ENCODE results near the gene RPS18. TPM values are rescaled to one million over a fixed set of nuclear protein-coding genes. Genes with fewer than 3 reads are reported as not detected.

The RPS18 gene
- total and polyA plus RNA-seq, 2 donors (not counting 1 experiment from before 2014, with no cell fraction given), result 4,034 to 4,995 TPM

DNA sequence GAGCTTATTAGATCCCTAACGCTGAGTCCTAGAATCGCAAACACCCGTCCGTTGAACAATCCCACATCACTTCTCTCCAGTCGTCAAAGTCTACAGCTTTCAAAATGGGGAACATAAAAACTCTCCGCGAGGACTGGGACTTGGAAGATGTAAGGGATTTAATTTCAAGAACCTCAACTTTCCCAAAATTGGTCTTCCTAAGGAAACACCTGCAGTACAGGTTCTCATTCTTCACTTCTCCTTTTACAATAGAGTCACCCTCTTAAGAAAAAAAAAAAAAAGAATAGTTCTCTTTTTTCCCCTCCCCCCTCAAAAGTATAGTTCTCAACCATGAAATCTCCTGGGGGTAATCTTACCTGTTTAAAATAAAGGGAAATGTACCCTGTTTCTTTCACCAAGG is 52.2 kb downstream of the RPS18 start:
- TF ChIP-seq EZH2 (IDR thresholded peaks at IDR 0.05; ENCODE audit: low read length, missing control alignments), result no peak
- TF ChIP-seq, protein P1, sequence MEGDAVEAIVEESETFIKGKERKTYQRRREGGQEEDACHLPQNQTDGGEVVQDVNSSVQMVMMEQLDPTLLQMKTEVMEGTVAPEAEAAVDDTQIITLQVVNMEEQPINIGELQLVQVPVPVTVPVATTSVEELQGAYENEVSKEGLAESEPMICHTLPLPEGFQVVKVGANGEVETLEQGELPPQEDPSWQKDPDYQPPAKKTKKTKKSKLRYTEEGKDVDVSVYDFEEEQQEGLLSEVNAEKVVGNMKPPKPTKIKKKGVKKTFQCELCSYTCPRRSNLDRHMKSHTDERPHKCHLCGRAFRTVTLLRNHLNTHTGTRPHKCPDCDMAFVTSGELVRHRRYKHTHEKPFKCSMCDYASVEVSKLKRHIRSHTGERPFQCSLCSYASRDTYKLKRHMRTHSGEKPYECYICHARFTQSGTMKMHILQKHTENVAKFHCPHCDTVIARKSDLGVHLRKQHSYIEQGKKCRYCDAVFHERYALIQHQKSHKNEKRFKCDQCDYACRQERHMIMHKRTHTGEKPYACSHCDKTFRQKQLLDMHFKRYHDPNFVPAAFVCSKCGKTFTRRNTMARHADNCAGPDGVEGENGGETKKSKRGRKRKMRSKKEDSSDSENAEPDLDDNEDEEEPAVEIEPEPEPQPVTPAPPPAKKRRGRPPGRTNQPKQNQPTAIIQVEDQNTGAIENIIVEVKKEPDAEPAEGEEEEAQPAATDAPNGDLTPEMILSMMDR (conservative IDR thresholded peaks at IDR 0.05 in 1 of 2, IDR thresholded peaks at IDR 0.05 in 1 of 2; ENCODE audit: low read depth in 1 of 2, low read length in 2 of 2), result no peak
- Histone ChIP-seq H3K9me3 (ENCODE audit: control insufficient read depth, insufficient read depth, low read depth, low read length) (no peaks in the 10 kb centered on the region), H4K20me1 (ENCODE audit: control insufficient read depth, extremely low read depth, insufficient read depth, low read length) (no peaks in the 10 kb centered on the region), H3K27me3 (ENCODE audit: control insufficient read depth, insufficient read depth, low read length) (no peaks in the 10 kb centered on the region), H3K4me1 (ENCODE audit: control insufficient read depth, extremely low read depth, insufficient read depth, low read length) (peaks cover 28% of the 10 kb centered on the region), H3K4me2 (ENCODE audit: extremely low read depth, insufficient read depth, low read length) (peak overlapping the region; percentile 96), H3K79me2 (ENCODE audit: control insufficient read depth, insufficient read depth, low read length) (peaks cover 34% of the 10 kb centered on the region), H3K36me3 (ENCODE audit: control insufficient read depth, insufficient read depth, low read length) (peaks cover 4% of the 10 kb centered on the region), H3K27ac (ENCODE audit: insufficient read depth, low read length) (no peak overlapping the region), H2AFZ (ENCODE audit: low read length) (peak overlapping the region; percentile 95), H3K9ac (ENCODE audit: insufficient read depth, low read length) (no peak overlapping the region), H3K4me3 (replicated peaks in 1 of 4; ENCODE audit: control extremely low read depth in 1 of 4, insufficient read depth in 1 of 4, low read depth in 3 of 4, low read length in 4 of 4) (peak overlapping the region in 3 of 4 experiments; percentile 83 to 95 (median 90))
- DNase-seq (ENCODE audit: low read depth in 2 of 2), result no peak

Other genes starting within 250 kb of the RPS18 start
- gene HLA-DPA1, start 198.4 kb upstream of the RPS18 start, total RNA-seq, result 1.0 and 1.5 TPM in 2 replicates
- gene HLA-DPA1, start 198.4 kb upstream of the RPS18 start, polyA plus RNA-seq, result 3.3 and 9.1 TPM in 2 replicates
- 1.3 and 5.4 TPM in 2 replicates for gene HLA-DPB1, start 196.1 kb upstream of the RPS18 start, total RNA-seq
- gene HLA-DPB1, start 196.1 kb upstream of the RPS18 start, polyA plus RNA-seq, result 11.0 and 11.5 TPM in 2 replicates
- gene COL11A2, start 79.6 kb upstream of the RPS18 start, total RNA-seq, result 0.17 and 0.26 TPM in 2 replicates
- gene COL11A2, start 79.6 kb upstream of the RPS18 start, polyA plus RNA-seq, result 0.06 and 0.17 TPM in 2 replicates
- gene RXRB, start 71.4 kb upstream of the RPS18 start, total RNA-seq, result 20.0 and 25.9 TPM in 2 replicates
- 33.1 and 34.0 TPM in 2 replicates for gene RXRB, start 71.4 kb upstream of the RPS18 start, polyA plus RNA-seq
- 89.9 and 112 TPM in 2 replicates for gene SLC39A7, start 71.2 kb upstream of the RPS18 start, total RNA-seq
- 121 and 160 TPM in 2 replicates for gene SLC39A7, start 71.2 kb upstream of the RPS18 start, polyA plus RNA-seq
- 11.0 and 11.4 TPM in 2 replicates for gene HSD17B8, start 67.4 kb upstream of the RPS18 start, total RNA-seq
- gene HSD17B8, start 67.4 kb upstream of the RPS18 start, polyA plus RNA-seq, result 4.9 and 5.9 TPM in 2 replicates
- gene RING1, start 63.6 kb upstream of the RPS18 start, total RNA-seq, result 30.6 and 33.1 TPM in 2 replicates
- gene RING1, start 63.6 kb upstream of the RPS18 start, polyA plus RNA-seq, result 24.7 and 27.3 TPM in 2 replicates
- gene VPS52, start 199 bp upstream of the RPS18 start, total RNA-seq, result 33.4 and 44.9 TPM in 2 replicates
- 53.2 and 75.6 TPM in 2 replicates for gene VPS52, start 199 bp upstream of the RPS18 start, polyA plus RNA-seq
- gene B3GALT4, start 5.0 kb downstream of the RPS18 start, total RNA-seq, result 5.1 and 11.1 TPM in 2 replicates
- 1.6 and 2.3 TPM in 2 replicates for gene B3GALT4, start 5.0 kb downstream of the RPS18 start, polyA plus RNA-seq
- gene WDR46, start 17.2 kb downstream of the RPS18 start, total RNA-seq, result 55.2 and 67.3 TPM in 2 replicates
- gene WDR46, start 17.2 kb downstream of the RPS18 start, polyA plus RNA-seq, result 31.1 and 45.0 TPM in 2 replicates
- 39.8 and 43.1 TPM in 2 replicates for gene PFDN6, start 17.5 kb downstream of the RPS18 start, total RNA-seq
- gene PFDN6, start 17.5 kb downstream of the RPS18 start, polyA plus RNA-seq, result 46.7 and 50.5 TPM in 2 replicates
- 22.1 and 22.8 TPM in 2 replicates for gene RGL2, start 26.9 kb downstream of the RPS18 start, total RNA-seq
- 17.4 and 20.5 TPM in 2 replicates for gene RGL2, start 26.9 kb downstream of the RPS18 start, polyA plus RNA-seq
- 38.8 and 56.0 TPM in 2 replicates for gene TAPBP, start 42.0 kb downstream of the RPS18 start, total RNA-seq
- 50.3 and 55.4 TPM in 2 replicates for gene TAPBP, start 42.0 kb downstream of the RPS18 start, polyA plus RNA-seq
- gene ZBTB22, start 45.7 kb downstream of the RPS18 start, total RNA-seq, result 23.6 and 31.2 TPM in 2 replicates
- 8.0 and 8.9 TPM in 2 replicates for gene ZBTB22, start 45.7 kb downstream of the RPS18 start, polyA plus RNA-seq
- 32.4 and 66.4 TPM in 2 replicates for gene DAXX, start 50.9 kb downstream of the RPS18 start, total RNA-seq
- gene DAXX, start 50.9 kb downstream of the RPS18 start, polyA plus RNA-seq, result 32.4 and 58.4 TPM in 2 replicates
- gene KIFC1, start 119.7 kb downstream of the RPS18 start, total RNA-seq, result 0.51 and 5.3 TPM in 2 replicates
- 8.0 and 36.6 TPM in 2 replicates for gene KIFC1, start 119.7 kb downstream of the RPS18 start, polyA plus RNA-seq
- gene PHF1, start 138.9 kb downstream of the RPS18 start, total RNA-seq, result 24.4 and 28.9 TPM in 2 replicates
- 29.6 and 32.9 TPM in 2 replicates for gene PHF1, start 138.9 kb downstream of the RPS18 start, polyA plus RNA-seq
- 105 and 127 TPM in 2 replicates for gene CUTA, start 146.0 kb downstream of the RPS18 start, total RNA-seq
- 264 and 347 TPM in 2 replicates for gene CUTA, start 146.0 kb downstream of the RPS18 start, polyA plus RNA-seq
- 4.6 and 7.3 TPM in 2 replicates for gene SYNGAP1, start 148.0 kb downstream of the RPS18 start, total RNA-seq
- gene SYNGAP1, start 148.0 kb downstream of the RPS18 start, polyA plus RNA-seq, result 3.6 and 5.9 TPM in 2 replicates
- 4.1 and 4.9 TPM in 2 replicates for gene ZBTB9, start 182.5 kb downstream of the RPS18 start, total RNA-seq
- 5.2 and 6.7 TPM in 2 replicates for gene ZBTB9, start 182.5 kb downstream of the RPS18 start, polyA plus RNA-seq

Data from fibroblast of lung (primary cell).